Upper lobe of left lung (tissue), 4 donors: Measurements from ENCODE around the gene TRPM7.

Source experiments
- POLR2A ChIP-seq, 4 donors: fragments of 450-650 bp; IDR thresholded peaks; one replicate each; pipeline ENCODE4 v1.5.1; 2016 to 2017; ENCODE audit warnings: antibody characterized with exemption in 4 of 4, mild to moderate bottlenecking in 2 of 4
- TF ChIP-seq, protein P1 (sequence below), 6 experiments: fragments of 450-650 bp in 4 of 6; fragments of 200-600 bp in 2 of 6; sonication (generic) in 2 of 6; IDR thresholded peaks; one replicate each; pipeline ENCODE4 v1.5.1; 2016 to 2019; ENCODE audit warnings: antibody characterized with exemption in 6 of 6

DNA sequence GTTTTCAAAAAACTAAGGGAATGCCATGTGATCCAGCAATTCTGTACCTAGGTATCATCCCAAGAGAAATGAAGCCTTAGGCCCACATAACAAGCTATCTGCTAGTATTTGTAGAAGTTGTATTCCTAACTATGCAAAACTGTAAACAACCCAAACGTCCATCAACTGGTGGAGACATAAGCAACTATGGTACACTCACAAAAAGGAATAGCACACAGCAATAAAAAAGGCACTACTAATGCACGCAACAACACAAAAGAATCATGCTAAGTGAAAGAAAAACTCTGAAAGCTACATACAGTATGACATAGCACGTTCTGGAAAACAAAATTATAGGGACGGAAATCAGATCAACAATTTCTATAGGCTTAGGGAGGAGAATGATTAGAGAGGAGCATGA, 155.4 kb downstream of the TRPM7 start:
- TF ChIP-seq, protein P1, sequence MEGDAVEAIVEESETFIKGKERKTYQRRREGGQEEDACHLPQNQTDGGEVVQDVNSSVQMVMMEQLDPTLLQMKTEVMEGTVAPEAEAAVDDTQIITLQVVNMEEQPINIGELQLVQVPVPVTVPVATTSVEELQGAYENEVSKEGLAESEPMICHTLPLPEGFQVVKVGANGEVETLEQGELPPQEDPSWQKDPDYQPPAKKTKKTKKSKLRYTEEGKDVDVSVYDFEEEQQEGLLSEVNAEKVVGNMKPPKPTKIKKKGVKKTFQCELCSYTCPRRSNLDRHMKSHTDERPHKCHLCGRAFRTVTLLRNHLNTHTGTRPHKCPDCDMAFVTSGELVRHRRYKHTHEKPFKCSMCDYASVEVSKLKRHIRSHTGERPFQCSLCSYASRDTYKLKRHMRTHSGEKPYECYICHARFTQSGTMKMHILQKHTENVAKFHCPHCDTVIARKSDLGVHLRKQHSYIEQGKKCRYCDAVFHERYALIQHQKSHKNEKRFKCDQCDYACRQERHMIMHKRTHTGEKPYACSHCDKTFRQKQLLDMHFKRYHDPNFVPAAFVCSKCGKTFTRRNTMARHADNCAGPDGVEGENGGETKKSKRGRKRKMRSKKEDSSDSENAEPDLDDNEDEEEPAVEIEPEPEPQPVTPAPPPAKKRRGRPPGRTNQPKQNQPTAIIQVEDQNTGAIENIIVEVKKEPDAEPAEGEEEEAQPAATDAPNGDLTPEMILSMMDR (IDR thresholded peaks at IDR 0.05): no peak
- no peak for TF ChIP-seq POLR2A (IDR thresholded peaks at IDR 0.05)
